ENCODE results near the gene LRRC42.
"Not testable (repeated sequence)": the region's sequence is repeated elsewhere in the genome, so short reads cannot be mapped to it uniquely, and the experiment has no call there.

LRRC42 gene

GRCh38 chr1:53982034-53982762 lies 36.0 kb downstream of the LRRC42 start:
- TF ChIP-seq, protein P1, sequence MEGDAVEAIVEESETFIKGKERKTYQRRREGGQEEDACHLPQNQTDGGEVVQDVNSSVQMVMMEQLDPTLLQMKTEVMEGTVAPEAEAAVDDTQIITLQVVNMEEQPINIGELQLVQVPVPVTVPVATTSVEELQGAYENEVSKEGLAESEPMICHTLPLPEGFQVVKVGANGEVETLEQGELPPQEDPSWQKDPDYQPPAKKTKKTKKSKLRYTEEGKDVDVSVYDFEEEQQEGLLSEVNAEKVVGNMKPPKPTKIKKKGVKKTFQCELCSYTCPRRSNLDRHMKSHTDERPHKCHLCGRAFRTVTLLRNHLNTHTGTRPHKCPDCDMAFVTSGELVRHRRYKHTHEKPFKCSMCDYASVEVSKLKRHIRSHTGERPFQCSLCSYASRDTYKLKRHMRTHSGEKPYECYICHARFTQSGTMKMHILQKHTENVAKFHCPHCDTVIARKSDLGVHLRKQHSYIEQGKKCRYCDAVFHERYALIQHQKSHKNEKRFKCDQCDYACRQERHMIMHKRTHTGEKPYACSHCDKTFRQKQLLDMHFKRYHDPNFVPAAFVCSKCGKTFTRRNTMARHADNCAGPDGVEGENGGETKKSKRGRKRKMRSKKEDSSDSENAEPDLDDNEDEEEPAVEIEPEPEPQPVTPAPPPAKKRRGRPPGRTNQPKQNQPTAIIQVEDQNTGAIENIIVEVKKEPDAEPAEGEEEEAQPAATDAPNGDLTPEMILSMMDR (IDR thresholded peaks at IDR 0.05; ENCODE audit: control insufficient read depth, extremely low read depth, insufficient read depth): no peak
- no peak overlapping the region for H3K4me3 ChIP-seq (ENCODE audit: low read depth, low read length)
- DNase-seq (ENCODE audit: low read depth): no peak

DNA sequence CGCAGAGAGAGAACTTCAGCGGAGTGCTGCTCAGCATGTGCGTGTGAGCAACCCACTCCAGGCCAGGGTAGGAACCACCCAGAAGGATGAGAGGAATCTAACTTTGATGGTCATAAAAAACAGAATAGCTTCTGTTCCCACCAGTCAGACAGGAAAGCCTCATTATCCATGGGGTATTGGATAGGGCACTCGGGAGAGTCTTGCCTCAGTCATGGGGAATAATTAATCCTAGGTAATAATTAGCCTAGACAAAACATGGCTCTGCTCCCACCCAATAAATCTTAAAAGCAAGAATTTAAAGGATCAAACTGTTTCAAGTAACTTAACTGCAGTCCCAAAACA lies 36.6 kb downstream of the LRRC42 start:
- TF ChIP-seq, protein P1 (IDR thresholded peaks at IDR 0.05; ENCODE audit: control insufficient read depth, extremely low read depth, insufficient read depth): no peak
- no peak for DNase-seq (ENCODE audit: low read depth)
- no peak overlapping the region for H3K4me3 ChIP-seq (ENCODE audit: low read depth, low read length)

DNA sequence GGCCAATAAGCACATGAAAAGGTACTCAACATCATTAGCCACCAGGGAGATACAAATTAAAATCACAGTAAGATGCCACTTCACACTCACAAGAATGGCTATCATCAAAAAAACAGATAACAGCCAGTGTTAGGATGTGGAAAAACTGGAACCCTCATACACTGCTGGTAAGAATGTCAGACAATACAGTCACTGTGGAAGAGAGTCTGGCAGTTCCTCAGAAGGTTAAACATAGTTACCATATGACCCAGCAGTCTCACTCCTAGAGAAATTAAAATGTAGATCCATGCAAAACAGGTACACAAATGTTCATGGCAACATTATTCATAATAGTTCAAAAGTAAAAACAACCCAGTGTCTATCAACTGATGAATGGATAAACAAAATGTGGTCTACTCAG lies 38.6 kb downstream of the LRRC42 start:
- DNase-seq (ENCODE audit: low read depth): no peak
- TF ChIP-seq, protein P1 (IDR thresholded peaks at IDR 0.05; ENCODE audit: control insufficient read depth, extremely low read depth, insufficient read depth): no peak
- H3K4me3 ChIP-seq (ENCODE audit: low read depth, low read length): no peak overlapping the region

GRCh38 chr1:53986458-53986857 lies 40.3 kb downstream of the LRRC42 start:
- no peak for DNase-seq (ENCODE audit: low read depth)
- H3K4me3 ChIP-seq (ENCODE audit: low read depth, low read length): no peak overlapping the region
- TF ChIP-seq, protein P1 (IDR thresholded peaks at IDR 0.05; ENCODE audit: control insufficient read depth, extremely low read depth, insufficient read depth): no peak

GRCh38 chr1:53987880-53988279 lies 41.7 kb downstream of the LRRC42 start:
- TF ChIP-seq, protein P1 (IDR thresholded peaks at IDR 0.05; ENCODE audit: control insufficient read depth, extremely low read depth, insufficient read depth): no peak
- DNase-seq (ENCODE audit: low read depth): no peak
- H3K4me3 ChIP-seq (ENCODE audit: low read depth, low read length): no peak overlapping the region

DNA sequence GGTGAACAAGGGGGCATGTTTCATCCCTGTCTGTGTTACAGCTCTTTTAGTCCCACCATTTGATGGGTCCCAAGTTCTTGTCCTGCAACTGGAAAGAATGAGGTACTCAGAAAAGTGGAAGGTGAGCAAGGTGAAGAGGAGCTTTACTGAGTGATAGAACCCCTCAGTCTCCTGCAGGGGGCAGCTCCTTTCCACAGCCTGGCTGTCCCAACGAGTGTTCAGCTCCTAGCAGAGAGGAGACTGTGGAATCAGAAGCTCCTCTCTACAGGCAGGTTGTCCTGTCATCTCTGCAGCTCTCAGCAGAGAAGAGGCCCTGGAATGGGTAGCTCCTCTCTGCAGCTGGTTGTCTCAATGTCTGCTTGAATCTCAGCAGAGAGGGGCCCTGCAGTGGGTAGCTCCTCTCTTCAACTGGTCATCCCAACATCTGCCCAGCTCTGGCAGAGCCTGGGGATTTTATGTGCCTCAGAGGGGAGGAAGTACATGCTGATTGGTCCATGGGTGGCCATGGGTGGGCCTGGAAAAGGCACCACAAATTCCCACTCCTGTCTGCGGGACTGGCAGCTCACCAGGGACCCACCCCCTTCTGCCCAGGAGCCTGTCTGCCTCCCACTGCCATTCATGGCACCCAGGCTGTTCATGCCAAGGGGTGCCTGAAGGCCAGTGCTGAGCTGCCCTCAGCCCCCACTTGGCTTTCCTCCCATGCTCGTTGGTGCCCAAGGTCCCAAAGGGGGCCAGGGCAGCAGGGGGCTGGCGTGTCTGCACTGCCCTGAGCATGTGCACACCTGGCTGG lies 46.1 kb downstream of the LRRC42 start:
- TF ChIP-seq, protein P1 (IDR thresholded peaks at IDR 0.05; ENCODE audit: control insufficient read depth, extremely low read depth, insufficient read depth): no peak
- no peak for DNase-seq (ENCODE audit: low read depth)
- no peak overlapping the region for H3K4me3 ChIP-seq (ENCODE audit: low read depth, low read length)

DNA sequence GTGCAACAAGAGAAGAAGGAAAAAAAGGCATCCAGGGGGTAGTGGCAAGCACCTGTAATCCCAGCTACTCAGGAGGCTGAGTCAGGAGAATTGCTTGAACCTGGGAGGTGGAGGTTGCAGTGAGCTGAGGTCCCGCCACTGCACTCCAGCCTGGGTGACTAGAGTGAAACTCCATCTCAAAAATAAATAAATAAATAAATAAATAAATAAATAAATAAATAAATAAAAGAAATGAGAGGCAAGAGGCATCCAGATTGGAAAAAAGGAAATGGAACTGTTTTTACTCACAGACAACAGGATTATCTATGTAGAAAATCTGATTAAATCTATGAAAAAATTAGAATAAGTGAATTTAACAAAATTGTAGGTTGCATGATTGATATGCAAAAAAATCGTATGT lies 48.4 kb downstream of the LRRC42 start:
- DNase-seq (ENCODE audit: low read depth); H3K4me3 ChIP-seq (ENCODE audit: low read depth, low read length): not testable (repeated sequence)
